ENCODE measurements around the gene ATP2B2. TPM values are rescaled to one million over a fixed set of nuclear protein-coding genes. Genes with fewer than 3 reads are reported as not detected.

Gene ATP2B2
- total RNA-seq, 2 donors from 2014 or later: 0.14 to 0.74 TPM

- intact Hi-C loops (cut with DNase I): no loop called here
- TF ChIP-seq, protein P1, sequence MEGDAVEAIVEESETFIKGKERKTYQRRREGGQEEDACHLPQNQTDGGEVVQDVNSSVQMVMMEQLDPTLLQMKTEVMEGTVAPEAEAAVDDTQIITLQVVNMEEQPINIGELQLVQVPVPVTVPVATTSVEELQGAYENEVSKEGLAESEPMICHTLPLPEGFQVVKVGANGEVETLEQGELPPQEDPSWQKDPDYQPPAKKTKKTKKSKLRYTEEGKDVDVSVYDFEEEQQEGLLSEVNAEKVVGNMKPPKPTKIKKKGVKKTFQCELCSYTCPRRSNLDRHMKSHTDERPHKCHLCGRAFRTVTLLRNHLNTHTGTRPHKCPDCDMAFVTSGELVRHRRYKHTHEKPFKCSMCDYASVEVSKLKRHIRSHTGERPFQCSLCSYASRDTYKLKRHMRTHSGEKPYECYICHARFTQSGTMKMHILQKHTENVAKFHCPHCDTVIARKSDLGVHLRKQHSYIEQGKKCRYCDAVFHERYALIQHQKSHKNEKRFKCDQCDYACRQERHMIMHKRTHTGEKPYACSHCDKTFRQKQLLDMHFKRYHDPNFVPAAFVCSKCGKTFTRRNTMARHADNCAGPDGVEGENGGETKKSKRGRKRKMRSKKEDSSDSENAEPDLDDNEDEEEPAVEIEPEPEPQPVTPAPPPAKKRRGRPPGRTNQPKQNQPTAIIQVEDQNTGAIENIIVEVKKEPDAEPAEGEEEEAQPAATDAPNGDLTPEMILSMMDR (IDR thresholded peaks at IDR 0.05): no peak
- no peak for TF ChIP-seq POLR2A (IDR thresholded peaks at IDR 0.05)
- TF ChIP-seq POLR2AphosphoS5 (IDR thresholded peaks at IDR 0.05): no peak
- H3K27me3 ChIP-seq (replicated peaks; ENCODE audit: insufficient read depth): no peaks in the 10 kb centered on the region
- peak overlapping the region in 1 of 2 donors; percentile 33 for H3K27ac ChIP-seq
- no peak for DNase-seq (ENCODE audit: low spot score)
- H3K4me3 ChIP-seq: no peak overlapping the region
- peaks cover 0 to 5% of the 10 kb centered on the region in 2 donors for H3K36me3 ChIP-seq
- H3K4me1 ChIP-seq (replicated peaks): no peaks in the 10 kb centered on the region
- WGBS: 69% methylated on average over 12 of the region's 12 CpGs
- H3K9me3 ChIP-seq: no peaks in the 10 kb centered on the region
Measured at GRCh38 chr3:10285272-10286132, 219.9 kb downstream of the ATP2B2 start.

DNA sequence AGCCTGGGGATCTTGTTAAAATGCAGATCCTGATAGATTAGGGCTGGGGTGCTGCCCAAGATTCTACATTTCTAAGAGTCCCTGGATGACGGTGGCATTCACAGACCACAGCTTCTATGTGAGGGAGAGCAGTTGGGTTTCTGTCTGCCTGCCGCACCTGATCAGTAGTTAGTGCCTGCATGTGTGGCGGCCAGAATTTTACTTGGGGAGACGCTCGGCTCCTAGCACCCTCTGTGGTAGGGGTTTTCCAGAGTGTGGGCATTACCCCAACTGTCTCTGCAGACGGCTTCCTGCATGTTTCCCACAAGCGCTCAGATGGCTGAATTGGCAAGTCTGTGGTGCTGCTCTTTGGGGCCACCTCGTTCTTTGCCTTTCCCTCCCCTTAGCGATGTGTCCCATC is 220.9 kb downstream of the ATP2B2 start:
- 64% methylated on average over 9 of the region's 9 CpGs for WGBS
- peaks cover 0 to 8% of the 10 kb centered on the region in 2 donors for H3K36me3 ChIP-seq
- DNase-seq (ENCODE audit: low spot score): no peak
- peak overlapping the region in 1 of 2 donors; percentile 12 for H3K27ac ChIP-seq
- no peaks in the 10 kb centered on the region for H3K27me3 ChIP-seq (replicated peaks; ENCODE audit: insufficient read depth)
- no peaks in the 10 kb centered on the region for H3K9me3 ChIP-seq
- no peaks in the 10 kb centered on the region for H3K4me1 ChIP-seq (replicated peaks)
- intact Hi-C loops (cut with DNase I): no loop called here
- TF ChIP-seq, protein P1 (IDR thresholded peaks at IDR 0.05): no peak
- TF ChIP-seq POLR2AphosphoS5 (IDR thresholded peaks at IDR 0.05): no peak
- no peak for TF ChIP-seq POLR2A (IDR thresholded peaks at IDR 0.05)
- no peak overlapping the region for H3K4me3 ChIP-seq

GRCh38 chr3:10283638-10284037 is 221.7 kb downstream of the ATP2B2 start:
- Histone ChIP-seq H3K4me3 (no peak overlapping the region), H3K9me3 (no peaks in the 10 kb centered on the region), H3K4me1 (replicated peaks) (no peaks in the 10 kb centered on the region), H3K27ac (peak overlapping the region in 1 of 2 donors; percentile 12), H3K27me3 (replicated peaks; ENCODE audit: insufficient read depth) (no peaks in the 10 kb centered on the region), H3K36me3 (peaks cover 1 to 17% of the 10 kb centered on the region in 2 donors)
- WGBS: 40% methylated on average over 5 of the region's 5 CpGs
- intact Hi-C loops (cut with DNase I): no loop called here
- TF ChIP-seq, protein P1 (IDR thresholded peaks at IDR 0.05): no peak
- TF ChIP-seq POLR2AphosphoS5 (IDR thresholded peaks at IDR 0.05): peak; percentile 56
- DNase-seq (ENCODE audit: low spot score): peak; percentile 86

DNA sequence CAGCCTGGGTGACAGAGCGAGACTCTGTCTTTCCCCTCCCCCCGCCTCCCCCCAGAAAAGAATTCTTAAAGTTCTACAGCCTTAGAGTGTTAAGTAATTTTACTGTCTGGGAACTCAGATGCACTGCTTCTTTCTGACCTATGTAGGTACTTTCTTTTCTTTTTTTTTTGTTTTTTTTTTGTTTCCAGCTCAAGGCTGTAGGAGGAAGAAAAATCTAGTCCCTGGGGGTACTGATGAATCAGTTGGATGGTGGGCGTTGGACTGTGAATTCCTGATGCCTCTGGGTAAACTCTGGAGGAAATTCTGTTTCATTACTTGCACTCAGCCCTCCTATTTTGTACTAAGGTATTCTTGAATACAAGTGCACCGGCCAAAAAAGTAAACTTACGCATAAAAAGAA is 223.4 kb downstream of the ATP2B2 start:
- no peak overlapping the region for H3K27ac ChIP-seq
- WGBS: 73% methylated on average over 5 of the region's 5 CpGs

More for the DNA sequence above, 223.4 kb downstream of the ATP2B2 start:
- H3K4me3 ChIP-seq: no peak overlapping the region
- no peaks in the 10 kb centered on the region for H3K27me3 ChIP-seq (replicated peaks; ENCODE audit: insufficient read depth)
- peaks cover 3 to 22% of the 10 kb centered on the region in 2 donors for H3K36me3 ChIP-seq
- no peaks in the 10 kb centered on the region for H3K9me3 ChIP-seq
- no peak for DNase-seq (ENCODE audit: low spot score)
- H3K4me1 ChIP-seq (replicated peaks): no peaks in the 10 kb centered on the region
- intact Hi-C loops (cut with DNase I): no loop called here
- TF ChIP-seq POLR2A (IDR thresholded peaks at IDR 0.05): no peak
- TF ChIP-seq POLR2AphosphoS5 (IDR thresholded peaks at IDR 0.05): no peak
- TF ChIP-seq, protein P1 (IDR thresholded peaks at IDR 0.05): no peak
